Measurements from ENCODE around the gene ZCWPW1. TPM values are rescaled to one million over a fixed set of nuclear protein-coding genes. Genes with fewer than 3 reads are reported as not detected.

Gene ZCWPW1
- polyA plus RNA-seq, 1 of the 3 experiments (the other 2 are of a cell fraction) = 4.1 TPM

GRCh38 chr7:100360135-100360854, 68.2 kb downstream of the ZCWPW1 start:
- 83% methylated on average over 3 of the region's 3 CpGs for WGBS (ENCODE audit: low lambda C conversion rate)
- H3K79me2 ChIP-seq (ENCODE audit: insufficient read depth) = no peaks in the 10 kb centered on the region
- no peak overlapping the region for H3K4me3 ChIP-seq (ENCODE audit: low read depth in 2 of 2, low read length in 1 of 2)
- no peak overlapping the region for H3K9ac ChIP-seq
- no peaks in the 10 kb centered on the region for H3K9me2 ChIP-seq
- no peak for TF ChIP-seq USF1 (IDR thresholded peaks at IDR 0.05; ENCODE audit: borderline replicate concordance, low read depth)
- no peak for TF ChIP-seq RXRA (IDR thresholded peaks at IDR 0.05; ENCODE audit: borderline replicate concordance, low read depth)
- DNase-seq = no peak
- H3K27ac ChIP-seq (ENCODE audit: low read depth in 2 of 2, low read length in 1 of 2) = no peak overlapping the region
- POLR2A ChIA-PET = interaction anchor here (1.6 kb wide), 1 partner anchor 9 kb away, joined by 5 read pairs; no protein-coding TSS in a partner anchor
- H2AFZ ChIP-seq (ENCODE audit: low read depth) = no peak overlapping the region
- CTCF ChIA-PET = interaction anchor here (0.6 to 1.7 kb wide), 4 partner anchors 47 to 230 kb away, joined by 3 to 7 read pairs (median 4); no protein-coding TSS in a partner anchor
- no peaks in the 10 kb centered on the region for H3K9me3 ChIP-seq
- no peaks in the 10 kb centered on the region for H3K27me3 ChIP-seq (ENCODE audit: insufficient read depth)
- H3K4me2 ChIP-seq = no peak overlapping the region
- H3F3A ChIP-seq (replicated peaks; ENCODE audit: insufficient read depth) = peaks cover 25% of the 10 kb centered on the region
- H3K4me1 ChIP-seq (ENCODE audit: control insufficient read depth in 1 of 2, insufficient read depth in 2 of 2, low read depth in 1 of 2, low read length in 1 of 2) = no peaks in the 10 kb centered on the region
- no peaks in the 10 kb centered on the region for H4K20me1 ChIP-seq (ENCODE audit: insufficient read depth)
- H3K36me3 ChIP-seq (replicated peaks in 1 of 2; ENCODE audit: control insufficient read depth in 1 of 2, insufficient read depth in 2 of 2, low read length in 1 of 2) = peaks cover 57 to 73% of the 10 kb centered on the region in 2 experiments

GRCh38 chr7:100358857-100359212, 69.7 kb downstream of the ZCWPW1 start:
- Histone ChIP-seq H2AFZ (ENCODE audit: low read depth) (no peak overlapping the region), H3K36me3 (replicated peaks in 1 of 2; ENCODE audit: control insufficient read depth in 1 of 2, insufficient read depth in 2 of 2, low read length in 1 of 2) (peaks cover 70 to 79% of the 10 kb centered on the region in 2 experiments), H3K27ac (ENCODE audit: low read depth in 2 of 2, low read length in 1 of 2) (no peak overlapping the region), H3K9me3 (no peaks in the 10 kb centered on the region), H3K27me3 (ENCODE audit: insufficient read depth) (no peaks in the 10 kb centered on the region), H3K4me2 (no peak overlapping the region), H3F3A (replicated peaks; ENCODE audit: insufficient read depth) (peaks cover 19% of the 10 kb centered on the region), H3K79me2 (ENCODE audit: insufficient read depth) (no peaks in the 10 kb centered on the region), H3K9ac (no peak overlapping the region), H4K20me1 (ENCODE audit: insufficient read depth) (no peaks in the 10 kb centered on the region), H3K4me3 (ENCODE audit: low read depth in 2 of 2, low read length in 1 of 2) (no peak overlapping the region), H3K9me2 (no peaks in the 10 kb centered on the region), H3K4me1 (ENCODE audit: control insufficient read depth in 1 of 2, insufficient read depth in 2 of 2, low read depth in 1 of 2, low read length in 1 of 2) (no peaks in the 10 kb centered on the region)
- TF ChIP-seq RXRA (IDR thresholded peaks at IDR 0.05; ENCODE audit: borderline replicate concordance, low read depth) (no peak), CHD2 (IDR thresholded peaks at IDR 0.05; ENCODE audit: low read length, partially characterized antibody) (no peak), CTCF (IDR thresholded peaks at IDR 0.05) (0 out of 2 replicates have a peak, but pooled peaks have one; percentile 3), GATA2 (CRISPR knock-in tag; IDR thresholded peaks at IDR 0.05) (no peak), MAX (IDR thresholded peaks at IDR 0.05; ENCODE audit: low read depth) (no peak)
- CTCF ChIA-PET = interaction anchor here (1.2 to 1.7 kb wide), 2 partner anchors 11 to 49 kb away, joined by 4 to 7 read pairs; no protein-coding TSS in a partner anchor
- 99% methylated on average over 8 of the region's 8 CpGs for WGBS (ENCODE audit: low lambda C conversion rate)
- DNase-seq = no peak
- POLR2A ChIA-PET = interaction anchor here (1.6 kb wide), 1 partner anchor 11 kb away, joined by 5 read pairs; no protein-coding TSS in a partner anchor

All from SK-N-SH (cell line).